ENCODE data around the gene SMCO4.

GRCh38 chr11:93587858-93588581, 44.8 kb upstream of the SMCO4 start:
- TF ChIP-seq HDGF (IDR thresholded peaks at IDR 0.05; ENCODE audit: borderline replicate concordance) (no peak), SP1 (IDR thresholded peaks at IDR 0.05) (no peak), BHLHE40 (IDR thresholded peaks at IDR 0.05; ENCODE audit: borderline replicate concordance) (no peak), TARDBP (IDR thresholded peaks at IDR 0.05) (no peak), ZNF384 (IDR thresholded peaks at IDR 0.05) (no peak), FOXK2 (IDR thresholded peaks at IDR 0.05) (no peak), LEF1 (IDR thresholded peaks at IDR 0.05; ENCODE audit: borderline replicate concordance) (no peak), ARNT (IDR thresholded peaks at IDR 0.05) (no peak), FOXA1 (IDR thresholded peaks at IDR 0.05) (no peak), CTBP1 (IDR thresholded peaks at IDR 0.05; ENCODE audit: borderline replicate concordance) (no peak), FOXM1 (IDR thresholded peaks at IDR 0.05; ENCODE audit: borderline replicate concordance) (no peak), L3MBTL2 (conservative IDR thresholded peaks at IDR 0.05) (no peak), NFRKB (IDR thresholded peaks at IDR 0.05) (no peak)
- TF ChIP-seq, protein P1, sequence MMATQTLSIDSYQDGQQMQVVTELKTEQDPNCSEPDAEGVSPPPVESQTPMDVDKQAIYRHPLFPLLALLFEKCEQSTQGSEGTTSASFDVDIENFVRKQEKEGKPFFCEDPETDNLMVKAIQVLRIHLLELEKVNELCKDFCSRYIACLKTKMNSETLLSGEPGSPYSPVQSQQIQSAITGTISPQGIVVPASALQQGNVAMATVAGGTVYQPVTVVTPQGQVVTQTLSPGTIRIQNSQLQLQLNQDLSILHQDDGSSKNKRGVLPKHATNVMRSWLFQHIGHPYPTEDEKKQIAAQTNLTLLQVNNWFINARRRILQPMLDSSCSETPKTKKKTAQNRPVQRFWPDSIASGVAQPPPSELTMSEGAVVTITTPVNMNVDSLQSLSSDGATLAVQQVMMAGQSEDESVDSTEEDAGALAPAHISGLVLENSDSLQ (IDR thresholded peaks at IDR 0.05): no peak

All from HEK293T (cell line).